Measurements from ENCODE around the gene PMAIP1. TPM values are rescaled to one million over a fixed set of nuclear protein-coding genes. Genes with fewer than 3 reads are reported as not detected.

The PMAIP1 gene
- total RNA-seq, 1 donor from 2014 or later, result 4.9 TPM

DNA sequence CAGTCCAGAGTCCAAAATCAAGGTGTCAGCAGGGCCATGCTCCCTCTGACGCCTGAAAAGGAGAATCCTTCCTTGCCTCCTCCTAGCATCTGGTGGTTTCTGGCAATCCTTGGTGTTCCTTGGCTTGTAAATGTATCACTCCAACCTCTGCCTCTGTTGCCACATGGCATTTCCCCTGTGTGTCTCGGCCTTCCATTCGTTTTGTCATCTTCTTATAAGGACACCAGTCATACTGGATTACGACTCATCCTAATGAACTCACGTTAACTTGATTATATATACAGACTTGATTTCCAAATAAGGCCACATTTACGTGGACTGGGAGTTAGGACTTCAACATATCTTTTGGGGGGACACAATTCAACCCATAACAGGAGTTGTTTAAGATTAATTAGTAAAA lies 15.8 kb downstream of the PMAIP1 start:
- H3K36me3 Mint-ChIP-seq (ENCODE audit: insufficient read depth), result no peaks in the 10 kb centered on the region
- H3K27me3 Mint-ChIP-seq, result peaks cover 7% of the 10 kb centered on the region
- no peak overlapping the region for H3K27ac Mint-ChIP-seq
- H3K4me1 Mint-ChIP-seq (ENCODE audit: low read depth), result peaks cover 3% of the 10 kb centered on the region
- no peaks in the 10 kb centered on the region for H3K9me3 Mint-ChIP-seq (ENCODE audit: low read depth)
- TF ChIP-seq, protein P1, sequence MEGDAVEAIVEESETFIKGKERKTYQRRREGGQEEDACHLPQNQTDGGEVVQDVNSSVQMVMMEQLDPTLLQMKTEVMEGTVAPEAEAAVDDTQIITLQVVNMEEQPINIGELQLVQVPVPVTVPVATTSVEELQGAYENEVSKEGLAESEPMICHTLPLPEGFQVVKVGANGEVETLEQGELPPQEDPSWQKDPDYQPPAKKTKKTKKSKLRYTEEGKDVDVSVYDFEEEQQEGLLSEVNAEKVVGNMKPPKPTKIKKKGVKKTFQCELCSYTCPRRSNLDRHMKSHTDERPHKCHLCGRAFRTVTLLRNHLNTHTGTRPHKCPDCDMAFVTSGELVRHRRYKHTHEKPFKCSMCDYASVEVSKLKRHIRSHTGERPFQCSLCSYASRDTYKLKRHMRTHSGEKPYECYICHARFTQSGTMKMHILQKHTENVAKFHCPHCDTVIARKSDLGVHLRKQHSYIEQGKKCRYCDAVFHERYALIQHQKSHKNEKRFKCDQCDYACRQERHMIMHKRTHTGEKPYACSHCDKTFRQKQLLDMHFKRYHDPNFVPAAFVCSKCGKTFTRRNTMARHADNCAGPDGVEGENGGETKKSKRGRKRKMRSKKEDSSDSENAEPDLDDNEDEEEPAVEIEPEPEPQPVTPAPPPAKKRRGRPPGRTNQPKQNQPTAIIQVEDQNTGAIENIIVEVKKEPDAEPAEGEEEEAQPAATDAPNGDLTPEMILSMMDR (IDR thresholded peaks at IDR 0.05; ENCODE audit: unreplicated experiment), result no peak
- H3K4me3 Mint-ChIP-seq (ENCODE audit: low read depth), result no peak overlapping the region
- DNase-seq (ENCODE audit: low spot score, unreplicated experiment), result no peak

DNA sequence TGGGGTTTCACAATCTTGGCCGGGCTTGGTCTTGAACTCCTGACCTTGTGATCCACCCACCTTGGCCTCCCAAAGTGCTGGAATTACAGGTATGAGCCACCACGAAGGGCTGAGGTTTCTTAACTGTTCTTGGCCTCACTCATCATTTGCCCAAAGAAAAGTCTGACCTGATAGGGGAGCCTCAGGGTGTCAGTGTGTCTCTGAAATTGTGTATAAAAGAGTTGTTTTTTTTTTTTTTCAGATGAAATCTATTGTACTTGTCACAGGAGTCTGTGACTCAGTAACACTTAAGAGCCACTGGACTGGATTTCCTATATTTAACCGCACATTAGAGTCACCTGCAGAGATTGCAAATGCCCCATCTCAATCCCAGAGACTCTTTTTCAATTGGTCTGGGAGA lies 16.9 kb downstream of the PMAIP1 start:
- Mint-ChIP-seq H3K27me3 (peaks cover 7% of the 10 kb centered on the region), H3K27ac (no peak overlapping the region), H3K4me3 (ENCODE audit: low read depth) (no peak overlapping the region)

DNA sequence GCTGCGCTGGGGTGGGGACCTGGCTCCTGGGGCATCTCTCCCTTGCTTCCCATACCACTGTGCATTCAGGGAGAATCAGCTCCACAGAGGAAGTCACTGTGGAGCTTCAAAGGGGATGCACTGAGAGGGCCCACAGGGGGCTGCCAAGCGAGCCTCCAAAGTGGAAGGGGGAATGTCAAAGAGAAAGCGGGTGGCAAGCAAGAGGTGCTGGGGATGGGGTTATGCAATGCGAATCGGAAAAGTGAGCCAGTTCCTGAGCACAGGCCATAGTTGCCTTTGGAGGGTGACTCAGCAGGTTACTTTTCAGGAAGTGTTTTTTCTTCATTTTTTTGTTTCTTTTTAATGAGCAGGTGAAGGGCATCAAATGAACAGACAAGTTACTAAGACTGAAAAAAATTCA lies 17.6 kb downstream of the PMAIP1 start:
- H3K27ac Mint-ChIP-seq, result no peak overlapping the region
- peaks cover 7% of the 10 kb centered on the region for H3K27me3 Mint-ChIP-seq
- H3K4me1 Mint-ChIP-seq (ENCODE audit: low read depth), result no peaks in the 10 kb centered on the region
- H3K36me3 Mint-ChIP-seq (ENCODE audit: insufficient read depth), result no peaks in the 10 kb centered on the region
- H3K4me3 Mint-ChIP-seq (ENCODE audit: low read depth), result no peak overlapping the region
- TF ChIP-seq, protein P1 (IDR thresholded peaks at IDR 0.05; ENCODE audit: unreplicated experiment), result no peak
- H3K9me3 Mint-ChIP-seq (ENCODE audit: low read depth), result no peaks in the 10 kb centered on the region
- no peak for DNase-seq (ENCODE audit: low spot score, unreplicated experiment)

More for the DNA sequence above, 16.9 kb downstream of the PMAIP1 start:
- H3K9me3 Mint-ChIP-seq (ENCODE audit: low read depth), result no peaks in the 10 kb centered on the region
- H3K4me1 Mint-ChIP-seq (ENCODE audit: low read depth), result peaks cover 3% of the 10 kb centered on the region
- H3K36me3 Mint-ChIP-seq (ENCODE audit: insufficient read depth), result no peaks in the 10 kb centered on the region
- TF ChIP-seq, protein P1 (IDR thresholded peaks at IDR 0.05; ENCODE audit: unreplicated experiment), result no peak
- DNase-seq (ENCODE audit: low spot score, unreplicated experiment), result no peak

DNA sequence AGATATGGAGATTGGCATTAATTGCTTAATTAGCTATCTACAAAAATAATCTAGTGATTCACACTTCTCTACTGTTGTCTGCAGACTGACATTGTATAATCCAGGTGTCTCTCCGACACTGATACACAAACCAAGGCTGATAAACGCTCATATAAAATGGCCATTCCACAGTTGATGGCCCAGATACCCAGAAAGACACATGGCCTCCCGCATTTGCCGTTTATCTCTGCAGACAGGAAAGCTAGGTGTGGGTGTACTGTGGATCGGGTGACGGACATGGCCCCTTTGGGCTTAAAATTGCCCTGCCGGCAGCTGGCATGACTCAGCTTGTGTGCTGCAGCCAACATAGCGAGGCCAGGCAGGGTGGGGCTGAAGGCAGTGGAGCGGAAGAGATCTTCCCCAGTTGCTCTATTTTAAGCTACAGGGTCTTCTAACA lies 18.5 kb downstream of the PMAIP1 start:
- TF ChIP-seq, protein P1 (IDR thresholded peaks at IDR 0.05; ENCODE audit: unreplicated experiment), result no peak
- DNase-seq (ENCODE audit: low spot score, unreplicated experiment), result no peak
- Mint-ChIP-seq H3K36me3 (ENCODE audit: insufficient read depth) (no peaks in the 10 kb centered on the region), H3K27me3 (peaks cover 7% of the 10 kb centered on the region), H3K27ac (no peak overlapping the region), H3K4me1 (ENCODE audit: low read depth) (no peaks in the 10 kb centered on the region), H3K4me3 (ENCODE audit: low read depth) (no peak overlapping the region), H3K9me3 (ENCODE audit: low read depth) (no peaks in the 10 kb centered on the region)

DNA sequence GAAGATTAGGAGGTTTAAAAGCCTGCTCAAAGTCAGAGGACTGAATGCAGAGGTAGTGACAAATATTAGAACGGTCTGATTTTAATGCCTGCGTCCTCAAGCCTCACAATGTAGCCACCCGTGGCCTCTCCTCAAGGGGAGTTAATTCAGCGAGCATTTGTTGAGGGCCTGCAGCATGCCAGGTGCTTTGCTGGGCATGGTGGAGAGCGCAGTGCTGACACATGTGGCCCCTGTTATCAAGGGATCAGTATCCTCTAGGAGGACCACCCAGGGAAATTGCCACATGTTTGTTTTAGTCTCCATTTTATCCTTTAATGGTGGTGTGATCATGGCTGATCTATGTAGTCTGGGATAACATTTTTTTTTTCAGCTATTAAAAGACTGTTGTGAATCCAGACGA lies 19.2 kb downstream of the PMAIP1 start:
- Mint-ChIP-seq H3K4me3 (ENCODE audit: low read depth) (no peak overlapping the region), H3K27ac (no peak overlapping the region), H3K4me1 (ENCODE audit: low read depth) (no peaks in the 10 kb centered on the region), H3K9me3 (ENCODE audit: low read depth) (no peaks in the 10 kb centered on the region), H3K36me3 (ENCODE audit: insufficient read depth) (no peaks in the 10 kb centered on the region), H3K27me3 (peaks cover 8% of the 10 kb centered on the region)
- DNase-seq (ENCODE audit: low spot score, unreplicated experiment), result no peak
- TF ChIP-seq, protein P1 (IDR thresholded peaks at IDR 0.05; ENCODE audit: unreplicated experiment), result no peak

Data from progenitor cell of endocrine pancreas (in vitro differentiated cells).